GM13977 (cell line): ENCODE results near the gene ACSF3.

ENCODE experiments used
- DNase-seq: peaks from one replicate; pipeline ENCODE4 v3.0.0; 2012; ENCODE audit warnings: low spot score
- CTCF ChIP-seq: IDR thresholded peaks from 2 replicates; pipeline ENCODE4 v1.5.1; 2012; ENCODE audit warnings: mild to moderate bottlenecking, control low read depth; ENCODE audit not compliant: insufficient read depth; ENCODE audit errors: extremely low read depth, missing control alignments
- in situ Hi-C: fragments of 300-500 bp; cut with MboI; formaldehyde crosslinking; loops from one replicate; pipeline ENCODE4 v1.12.0; 2022; ENCODE audit warnings: low sequenced_read_pairs, low pct_unique_long_range_greater_than_20kb, mixed read lengths, inconsistent platforms; ENCODE audit not compliant: unreplicated experiment

Gene ACSF3

GRCh38 chr16:89094880-89095258 lies 1.2 kb downstream of the ACSF3 start:
- in situ Hi-C loops, result no loop called here
- DNase-seq, result no peak
- no peak for TF ChIP-seq CTCF

GRCh38 chr16:89095491-89095951 lies 1.9 kb downstream of the ACSF3 start:
- in situ Hi-C loops, result no loop called here
- peak; percentile 52 for DNase-seq
- TF ChIP-seq CTCF, result no peak

- in situ Hi-C loops, result no loop called here
- no peak for DNase-seq
- no peak for TF ChIP-seq CTCF
Measured at GRCh38 chr16:89096042-89096717, 2.5 kb downstream of the ACSF3 start.

- no peak for DNase-seq
- TF ChIP-seq CTCF, result no peak
- in situ Hi-C loops, result no loop called here
Measured at GRCh38 chr16:89096768-89097391, 3.2 kb downstream of the ACSF3 start.

- in situ Hi-C loops, result no loop called here
- no peak for TF ChIP-seq CTCF
Measured at GRCh38 chr16:89097392-89097772, 3.7 kb downstream of the ACSF3 start.

GRCh38 chr16:89098767-89099430 lies 5.2 kb downstream of the ACSF3 start:
- no peak for TF ChIP-seq CTCF
- in situ Hi-C loops, result no loop called here
- no peak for DNase-seq

More at GRCh38 chr16:89097392-89097772, 3.7 kb downstream of the ACSF3 start:
- DNase-seq, result no peak
